Measurements from ENCODE around the gene TMEM170B.
A peak's percentile ranks its signal among the peaks of the same experiment; 100 is the strongest.

The TMEM170B gene

GRCh38 chr6:11552442-11552841 lies 14.9 kb downstream of the TMEM170B start:
- no peak overlapping the region for H3K4me3 ChIP-seq (replicated peaks; ENCODE audit: insufficient read depth, low read length)
- TF ChIP-seq POLR2AphosphoS5 (IDR thresholded peaks at IDR 0.05; ENCODE audit: low read depth) (peak; percentile 46; the same call in 1 of the 2 replicates), SPI1 (IDR thresholded peaks at IDR 0.05; ENCODE audit: borderline replicate concordance, low read depth) (peak; percentile 86), GABPA (IDR thresholded peaks at IDR 0.05; ENCODE audit: low read depth) (no peak), REST (IDR thresholded peaks at IDR 0.05; ENCODE audit: insufficient replicate concordance, low read depth) (no peak)
- TF ChIP-seq, protein P1, sequence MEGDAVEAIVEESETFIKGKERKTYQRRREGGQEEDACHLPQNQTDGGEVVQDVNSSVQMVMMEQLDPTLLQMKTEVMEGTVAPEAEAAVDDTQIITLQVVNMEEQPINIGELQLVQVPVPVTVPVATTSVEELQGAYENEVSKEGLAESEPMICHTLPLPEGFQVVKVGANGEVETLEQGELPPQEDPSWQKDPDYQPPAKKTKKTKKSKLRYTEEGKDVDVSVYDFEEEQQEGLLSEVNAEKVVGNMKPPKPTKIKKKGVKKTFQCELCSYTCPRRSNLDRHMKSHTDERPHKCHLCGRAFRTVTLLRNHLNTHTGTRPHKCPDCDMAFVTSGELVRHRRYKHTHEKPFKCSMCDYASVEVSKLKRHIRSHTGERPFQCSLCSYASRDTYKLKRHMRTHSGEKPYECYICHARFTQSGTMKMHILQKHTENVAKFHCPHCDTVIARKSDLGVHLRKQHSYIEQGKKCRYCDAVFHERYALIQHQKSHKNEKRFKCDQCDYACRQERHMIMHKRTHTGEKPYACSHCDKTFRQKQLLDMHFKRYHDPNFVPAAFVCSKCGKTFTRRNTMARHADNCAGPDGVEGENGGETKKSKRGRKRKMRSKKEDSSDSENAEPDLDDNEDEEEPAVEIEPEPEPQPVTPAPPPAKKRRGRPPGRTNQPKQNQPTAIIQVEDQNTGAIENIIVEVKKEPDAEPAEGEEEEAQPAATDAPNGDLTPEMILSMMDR (IDR thresholded peaks at IDR 0.05; ENCODE audit: insufficient read depth, low read length), result no peak
- DNase-seq (ENCODE audit: low read depth in 1 of 2, low spot score in 1 of 2), result peak; percentile 68 to 75
- H3K27me3 ChIP-seq (ENCODE audit: insufficient read depth, poor library complexity, severe bottlenecking), result no peaks in the 10 kb centered on the region
- H3K27ac ChIP-seq (replicated peaks), result peak overlapping the region; percentile 49

DNA sequence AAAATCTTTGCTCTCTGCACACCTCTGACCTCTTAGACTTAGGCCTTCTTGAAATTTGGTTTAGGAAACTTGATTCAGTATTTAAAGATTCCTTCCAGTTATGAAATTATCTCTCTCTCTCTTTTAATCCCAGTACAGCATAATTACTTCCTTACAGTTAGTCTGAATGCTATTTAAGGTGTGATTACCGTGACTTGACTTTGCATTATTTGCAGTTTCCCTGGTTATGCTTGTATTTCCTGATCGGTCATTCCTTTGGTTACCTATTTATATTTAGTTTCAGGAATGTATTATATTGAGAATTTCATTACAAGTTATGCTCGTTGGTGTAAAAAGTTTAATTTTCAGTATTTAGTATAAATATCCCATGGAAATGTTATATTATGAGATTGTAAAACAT lies 16.3 kb downstream of the TMEM170B start:
- H3K27ac ChIP-seq (replicated peaks), result no peak overlapping the region

DNA sequence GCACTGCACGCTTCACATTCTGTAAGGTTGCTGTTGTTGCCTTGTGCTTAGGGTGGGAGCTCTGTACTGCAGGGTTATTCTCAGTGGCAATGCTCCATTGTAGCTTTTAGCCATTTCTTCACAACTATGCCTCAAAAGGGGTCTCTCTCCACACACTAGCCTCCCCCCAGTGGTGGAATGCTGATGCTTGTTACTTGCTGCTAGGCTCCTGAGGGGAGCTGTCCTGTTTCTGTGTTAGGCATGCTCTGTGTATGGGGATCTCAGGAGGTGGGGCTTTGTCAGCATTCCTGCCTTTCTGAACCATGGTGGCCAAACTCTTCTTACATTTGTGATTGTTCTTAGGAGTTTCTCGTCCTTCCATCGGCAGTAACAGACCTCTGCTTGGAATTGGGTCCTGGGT lies 18.8 kb downstream of the TMEM170B start:
- Histone ChIP-seq H3K27me3 (ENCODE audit: insufficient read depth, poor library complexity, severe bottlenecking) (no peaks in the 10 kb centered on the region), H3K4me3 (replicated peaks; ENCODE audit: insufficient read depth, low read length) (no peak overlapping the region), H3K27ac (replicated peaks) (no peak overlapping the region)
- TF ChIP-seq GABPA (IDR thresholded peaks at IDR 0.05; ENCODE audit: low read depth), result no peak
- TF ChIP-seq SPI1 (IDR thresholded peaks at IDR 0.05; ENCODE audit: borderline replicate concordance, low read depth), result no peak
- TF ChIP-seq, protein P1 (IDR thresholded peaks at IDR 0.05; ENCODE audit: insufficient read depth, low read length), result no peak
- no peak for TF ChIP-seq POLR2AphosphoS5 (IDR thresholded peaks at IDR 0.05; ENCODE audit: low read depth)
- TF ChIP-seq REST (IDR thresholded peaks at IDR 0.05; ENCODE audit: insufficient replicate concordance, low read depth), result no peak
- DNase-seq (ENCODE audit: low read depth in 1 of 2, low spot score in 1 of 2), result no peak

More for the DNA sequence above, 16.3 kb downstream of the TMEM170B start:
- Histone ChIP-seq H3K4me3 (replicated peaks; ENCODE audit: insufficient read depth, low read length) (no peak overlapping the region), H3K27me3 (ENCODE audit: insufficient read depth, poor library complexity, severe bottlenecking) (no peaks in the 10 kb centered on the region)
- TF ChIP-seq, protein P1 (IDR thresholded peaks at IDR 0.05; ENCODE audit: insufficient read depth, low read length), result no peak
- TF ChIP-seq SPI1 (IDR thresholded peaks at IDR 0.05; ENCODE audit: borderline replicate concordance, low read depth), result no peak
- no peak for TF ChIP-seq REST (IDR thresholded peaks at IDR 0.05; ENCODE audit: insufficient replicate concordance, low read depth)
- no peak for TF ChIP-seq POLR2AphosphoS5 (IDR thresholded peaks at IDR 0.05; ENCODE audit: low read depth)
- no peak for DNase-seq (ENCODE audit: low read depth in 1 of 2, low spot score in 1 of 2)
